ENCODE results near the gene CHPF2.

Gene CHPF2

DNA sequence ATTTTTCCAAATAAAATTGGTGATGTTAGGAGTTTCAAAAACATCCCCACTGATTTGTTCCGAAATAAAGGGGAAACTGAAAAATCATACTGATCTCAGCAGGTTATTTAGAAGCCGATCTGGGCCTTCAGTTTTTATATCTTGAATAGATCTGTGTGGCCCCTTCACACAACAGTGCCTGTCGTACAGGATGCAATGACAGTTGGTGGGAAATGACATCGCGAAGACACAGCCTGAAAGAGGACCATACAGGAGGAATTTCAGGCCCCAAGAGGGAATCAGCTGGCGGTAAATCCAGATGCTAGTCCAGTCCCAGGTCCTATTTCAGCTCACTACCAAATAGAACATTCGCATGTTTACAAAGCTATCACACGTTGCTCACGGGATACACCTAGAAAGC, 25.0 kb upstream of the CHPF2 start:
- DNase-seq: no peak

DNA sequence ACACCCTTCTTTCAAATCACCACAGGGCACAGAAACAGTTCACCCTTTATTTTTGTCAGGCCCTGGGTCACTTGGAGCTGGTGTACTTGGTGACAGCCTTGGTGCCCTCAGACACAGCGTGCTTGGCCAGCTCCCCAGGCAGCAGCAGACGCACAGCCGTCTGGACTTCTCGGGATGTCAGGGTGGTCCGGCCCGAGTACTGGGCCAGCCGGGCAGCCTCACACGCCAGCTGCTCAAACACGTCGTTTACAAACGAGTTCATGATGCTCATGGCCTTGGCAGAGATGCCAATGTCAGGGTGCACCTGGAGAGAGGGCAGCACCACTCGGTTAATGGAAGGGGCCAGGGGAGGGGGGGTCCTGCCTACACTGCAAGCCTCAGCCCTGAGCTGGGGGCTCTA, 24.5 kb upstream of the CHPF2 start:
- no peak for DNase-seq

DNA sequence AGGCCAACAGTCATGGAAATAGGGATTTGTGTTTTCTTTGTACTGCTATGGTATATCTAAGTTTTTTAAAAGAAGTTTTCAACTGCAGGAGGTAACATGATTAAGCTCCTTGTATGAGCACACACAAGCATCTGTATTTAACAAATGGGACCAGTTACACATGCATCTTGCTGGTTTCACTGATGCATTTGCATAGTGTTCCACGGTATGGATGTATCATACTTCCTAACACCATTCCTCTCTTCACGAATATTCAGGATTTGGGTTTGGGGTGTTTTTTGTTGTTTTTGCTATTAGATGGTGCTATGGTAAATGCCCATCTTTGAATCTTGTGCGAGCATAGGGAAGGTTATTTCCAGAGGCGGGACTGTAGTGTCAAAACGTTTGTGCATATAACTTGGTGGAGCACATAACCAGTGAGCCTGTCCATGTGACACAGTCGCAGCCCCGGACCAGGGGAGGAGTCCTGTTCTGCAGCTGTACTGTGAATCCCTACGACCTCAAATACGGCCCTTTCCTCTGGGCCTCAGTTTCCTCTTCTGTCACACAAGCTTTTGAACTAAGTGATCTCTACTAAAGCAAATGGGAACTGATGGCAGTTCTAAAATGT, 23.9 kb upstream of the CHPF2 start:
- no peak for DNase-seq

DNA sequence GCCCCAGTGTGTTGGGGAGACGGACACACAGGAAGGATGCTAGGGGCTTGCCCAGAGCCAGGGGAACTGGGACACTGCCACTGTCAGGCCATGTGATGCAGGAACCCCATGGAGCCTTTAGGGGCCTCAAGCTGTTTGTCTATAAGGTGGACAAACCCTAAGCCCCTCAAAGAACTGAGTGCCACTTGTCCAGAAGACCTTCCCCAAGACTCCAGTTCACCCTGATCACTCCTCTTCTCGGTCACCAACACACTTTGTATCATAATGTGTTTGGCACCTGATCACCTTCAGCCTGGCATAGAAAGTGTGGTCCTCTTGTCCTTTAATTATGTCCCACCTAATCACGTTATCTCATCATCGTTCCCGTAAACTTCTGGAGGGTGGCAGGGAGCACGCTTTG, 22.7 kb upstream of the CHPF2 start:
- no peak for DNase-seq

DNA sequence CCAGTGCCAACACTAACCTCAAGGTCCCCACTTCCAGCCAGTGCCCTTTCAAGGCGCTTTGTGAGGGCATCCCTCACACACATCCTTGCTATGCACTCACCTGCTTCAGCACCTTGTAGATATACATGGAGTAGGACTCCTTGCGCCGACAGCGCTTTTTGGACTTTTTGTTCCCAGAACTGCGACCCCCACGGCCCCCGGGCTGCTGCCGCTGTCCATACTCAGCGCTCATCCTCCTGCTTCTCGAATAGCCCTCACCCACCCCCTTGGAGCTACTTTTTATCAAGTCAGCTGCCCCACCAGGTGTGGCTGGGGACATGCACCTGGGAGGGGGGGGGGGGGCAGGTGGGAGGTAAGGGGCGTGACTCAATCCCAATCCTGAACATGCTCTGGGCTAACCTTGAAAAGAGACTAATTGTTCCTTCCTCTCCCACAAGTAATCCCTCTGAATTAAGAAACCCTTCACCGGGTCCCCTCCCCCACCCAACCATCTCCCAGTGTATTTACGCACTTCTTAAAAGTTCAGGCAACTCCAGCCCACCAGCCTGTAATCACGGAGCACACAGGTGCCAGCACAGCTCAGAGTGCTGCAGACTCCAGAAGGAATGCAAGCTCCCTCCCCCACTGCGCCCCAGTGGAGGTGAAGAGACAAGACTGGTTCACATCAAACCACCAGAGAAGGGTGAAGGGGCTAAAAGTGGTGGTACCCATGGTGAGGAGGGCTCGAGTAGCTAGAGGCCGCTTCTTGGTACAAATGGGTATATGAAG, 22.0 kb upstream of the CHPF2 start, which contains the start of gene H2BK1:
H2BK1 (minus strand) TSS at position 402 of the 768 bp plus-strand sequence; CDS start at position 232, 170 bp downstream.
- no peak for DNase-seq

DNA sequence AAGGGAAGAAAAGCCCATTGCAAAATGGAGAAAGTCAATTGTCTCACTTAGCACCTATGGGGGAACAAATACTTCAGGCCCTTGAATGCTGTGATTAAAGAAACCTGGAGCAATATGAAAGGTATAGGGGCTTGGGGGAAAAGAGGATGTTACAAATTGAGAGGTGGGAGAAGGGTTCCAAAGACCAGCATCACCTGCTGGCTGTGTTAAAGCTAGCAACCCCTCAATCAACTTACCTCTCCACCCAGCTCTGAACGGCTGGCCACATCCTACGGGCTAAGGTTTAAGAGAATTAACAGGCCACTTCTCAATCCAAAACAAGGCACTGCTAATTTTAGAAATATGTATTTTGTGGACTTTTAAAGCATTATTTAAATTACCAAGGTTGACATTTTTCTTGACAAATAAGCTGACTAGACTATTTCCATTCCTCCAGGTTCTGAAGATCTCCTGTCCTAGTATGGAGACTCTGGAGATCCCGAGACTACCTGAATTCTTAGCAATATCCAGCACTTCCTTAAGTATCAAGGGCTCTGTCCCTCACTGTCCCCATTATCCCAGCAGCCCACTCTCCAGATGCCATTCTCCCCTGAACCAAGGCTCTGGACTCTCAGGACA, 21.0 kb upstream of the CHPF2 start:
- DNase-seq: no peak

DNA sequence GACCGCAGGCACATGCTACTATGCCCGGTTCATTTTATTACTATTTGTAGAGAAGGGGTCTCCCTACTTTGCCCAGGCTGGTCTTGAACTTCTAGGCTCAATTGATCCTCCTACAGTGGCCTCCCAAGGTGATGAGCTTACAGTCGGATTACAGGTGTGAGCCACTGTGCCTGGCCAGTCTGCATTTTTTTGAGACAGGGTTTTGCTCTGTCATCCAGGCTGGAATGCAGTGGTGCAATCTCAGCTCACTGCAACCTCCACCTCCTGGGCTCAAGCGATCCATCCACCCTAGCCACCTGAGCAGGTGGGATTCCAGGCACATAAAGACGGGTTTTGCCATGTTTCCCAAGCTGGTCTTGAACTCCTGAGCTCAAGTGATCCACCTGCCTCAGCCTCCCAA, 19.7 kb upstream of the CHPF2 start:
- DNase-seq: no peak

DNA sequence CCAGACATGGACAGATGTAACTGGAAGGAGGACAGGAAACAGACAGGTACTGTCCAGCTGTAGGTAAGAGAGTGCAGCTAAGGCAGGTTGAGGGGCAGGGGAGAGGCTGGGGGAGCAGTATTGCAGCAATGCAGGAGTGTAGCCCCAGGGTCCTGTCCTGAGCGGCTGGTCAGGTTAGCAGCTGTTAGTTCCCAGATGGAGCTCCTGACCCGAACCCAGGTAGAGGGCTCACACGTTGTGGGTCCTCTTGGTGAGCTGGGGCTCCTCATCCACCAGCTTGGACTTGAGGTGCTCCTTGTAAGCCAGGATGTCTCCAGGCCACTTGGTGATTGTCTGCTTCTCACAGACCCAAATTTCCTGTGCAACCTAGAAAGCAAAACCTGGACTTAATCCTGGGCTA, 18.5 kb upstream of the CHPF2 start:
- no peak for DNase-seq

DNA sequence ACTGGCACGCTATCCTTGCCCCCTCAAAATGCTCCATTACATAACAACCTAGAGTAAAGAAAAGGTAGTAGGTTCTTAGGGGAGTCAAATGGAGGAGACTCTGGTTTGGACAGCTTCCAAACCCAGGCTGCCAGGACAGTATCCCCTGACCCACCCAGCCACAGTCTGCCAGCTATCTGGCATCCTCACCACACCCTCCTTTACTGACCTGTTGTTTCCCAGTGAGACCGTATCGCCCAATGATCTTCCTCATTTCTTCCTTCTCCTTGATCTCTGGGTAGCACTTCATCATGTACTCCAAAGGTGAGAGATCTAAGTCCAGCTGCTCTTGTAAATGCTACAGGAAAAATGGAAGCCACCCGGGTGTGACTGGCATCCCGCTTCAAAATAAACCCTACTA, 16.9 kb upstream of the CHPF2 start:
- no peak for DNase-seq

DNA sequence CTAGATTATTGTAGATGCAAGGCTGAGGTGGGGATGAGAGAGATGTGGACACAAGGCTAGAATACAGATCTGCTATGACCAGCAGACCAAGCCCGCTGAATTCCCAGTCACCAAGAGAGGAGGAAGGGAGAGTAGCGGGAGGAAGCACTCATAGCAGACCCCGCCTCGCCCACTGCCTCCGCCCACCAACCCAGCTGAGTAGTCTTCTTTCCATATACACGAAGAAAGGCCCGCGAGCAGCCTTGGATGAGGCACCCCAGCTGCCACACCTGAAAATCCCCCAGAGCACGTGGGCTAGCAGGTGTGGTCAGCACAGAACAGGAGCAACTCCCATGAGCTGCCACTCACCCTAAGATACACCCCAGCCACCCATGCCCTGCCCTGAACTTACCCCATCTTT, 14.1 kb upstream of the CHPF2 start:
- DNase-seq: no peak

DNA sequence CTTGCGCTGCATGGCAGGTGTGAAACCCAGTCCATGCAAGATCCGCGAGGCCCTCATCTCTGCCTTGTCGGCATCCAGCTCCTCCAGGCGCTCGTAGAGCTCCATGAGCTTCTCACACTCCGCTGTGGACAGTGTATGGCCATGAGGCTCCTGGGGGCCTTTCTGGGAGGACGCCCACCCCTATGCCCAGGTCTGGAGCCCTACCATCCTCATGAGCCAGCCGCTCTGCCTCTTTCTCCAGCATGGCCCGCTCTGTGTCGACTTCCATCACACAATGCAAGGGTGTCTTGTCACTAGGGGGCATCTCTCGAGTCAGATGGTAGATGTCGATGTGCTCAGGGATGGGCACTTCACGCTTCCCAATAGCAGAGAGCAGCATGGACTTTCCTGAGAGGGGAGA, 8.6 kb upstream of the CHPF2 start:
- DNase-seq: no peak

DNA sequence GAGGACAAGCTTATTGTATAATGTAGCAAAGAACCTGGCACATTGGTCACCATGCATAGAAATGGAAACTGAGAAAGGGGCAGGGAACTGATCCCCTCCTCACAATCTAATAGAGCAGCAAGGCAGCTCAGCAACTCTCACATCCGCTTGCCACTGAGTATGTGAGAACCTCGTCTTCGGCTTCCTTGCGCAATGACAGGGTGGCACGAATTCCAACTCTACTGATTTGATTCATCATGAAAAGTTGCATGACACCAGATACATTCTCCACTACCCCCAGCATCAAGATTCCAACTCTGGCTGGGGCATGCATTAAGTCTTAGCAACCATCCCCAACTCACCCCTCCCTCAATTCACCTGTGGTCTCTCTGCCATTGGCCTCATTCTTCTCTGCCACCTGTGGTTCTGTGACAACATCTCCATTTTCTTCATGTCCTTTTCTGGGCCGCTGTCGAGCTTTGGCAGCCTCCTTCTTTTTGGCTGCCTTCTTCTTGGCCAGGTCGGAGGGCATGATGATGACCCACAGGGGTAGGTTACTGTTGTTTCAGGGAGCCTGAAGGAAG, 6.3 kb upstream of the CHPF2 start:
- DNase-seq: no peak

DNA sequence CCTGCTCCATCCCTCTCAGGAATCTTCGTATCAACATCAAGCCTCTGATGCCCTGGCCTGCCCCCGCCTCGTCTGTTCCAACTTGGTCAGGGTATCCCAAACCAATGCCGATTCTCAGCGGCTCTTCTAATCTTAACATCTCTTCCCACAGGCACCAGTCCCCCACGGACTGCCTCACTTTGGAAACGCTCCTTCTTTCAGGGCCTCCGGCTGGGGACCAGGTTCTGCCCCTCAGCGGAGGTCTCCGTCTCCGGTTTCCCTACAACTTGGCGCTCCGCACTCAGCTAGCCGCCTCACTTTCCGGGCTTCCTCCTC, 5.8 kb upstream of the CHPF2 start:
- no peak for DNase-seq

DNA sequence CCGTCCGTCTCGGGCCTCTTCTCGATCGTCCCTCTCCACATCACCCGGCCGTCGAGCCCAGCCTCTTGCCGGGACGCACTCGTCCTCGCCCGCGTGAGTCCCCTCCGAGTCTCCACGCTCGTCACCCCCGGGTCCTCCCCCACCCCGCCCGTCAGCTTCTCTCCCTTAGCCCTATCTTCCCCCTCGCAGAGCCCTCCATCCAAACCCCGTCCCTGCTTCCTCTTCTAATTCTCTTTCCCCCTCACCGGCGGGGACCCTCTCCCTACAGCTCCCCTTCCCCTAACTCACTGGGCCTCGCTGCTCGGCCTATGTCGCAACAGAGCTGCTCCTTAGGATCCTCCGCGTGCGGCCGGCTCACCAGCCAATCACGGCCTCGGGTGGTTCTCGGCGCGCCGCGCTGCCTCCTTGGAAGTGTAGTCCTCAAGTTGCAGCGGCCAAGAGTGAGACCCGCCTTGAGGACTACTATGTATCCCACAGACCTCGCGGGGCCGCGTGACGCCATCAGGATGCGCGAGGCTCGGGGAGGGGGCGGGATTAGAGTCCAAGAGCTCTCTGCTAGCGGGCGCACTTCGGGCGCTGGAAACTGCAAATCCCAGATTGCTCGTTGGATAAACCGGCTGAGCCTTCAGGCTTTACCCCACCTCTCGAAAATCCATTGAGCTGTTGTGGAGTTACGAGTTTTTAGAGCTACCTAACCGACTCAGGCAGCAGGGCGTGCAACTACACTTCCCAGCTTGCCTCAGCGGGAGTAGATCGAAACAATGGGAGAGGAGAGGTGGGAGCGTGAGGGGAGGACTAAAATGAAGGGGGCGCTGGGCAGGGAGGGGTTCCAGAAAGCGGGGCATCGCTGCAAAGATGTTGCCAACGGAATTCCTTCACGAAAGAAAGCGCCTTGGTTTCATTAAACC, 5.2 kb upstream of the CHPF2 start, which contains the start of gene ABCF2:
ABCF2 (minus strand) TSS at position 331 of the 908 bp plus-strand sequence. CDS start 747 bp downstream, outside the sequence.
- DNase-seq: peak; percentile 95

DNA sequence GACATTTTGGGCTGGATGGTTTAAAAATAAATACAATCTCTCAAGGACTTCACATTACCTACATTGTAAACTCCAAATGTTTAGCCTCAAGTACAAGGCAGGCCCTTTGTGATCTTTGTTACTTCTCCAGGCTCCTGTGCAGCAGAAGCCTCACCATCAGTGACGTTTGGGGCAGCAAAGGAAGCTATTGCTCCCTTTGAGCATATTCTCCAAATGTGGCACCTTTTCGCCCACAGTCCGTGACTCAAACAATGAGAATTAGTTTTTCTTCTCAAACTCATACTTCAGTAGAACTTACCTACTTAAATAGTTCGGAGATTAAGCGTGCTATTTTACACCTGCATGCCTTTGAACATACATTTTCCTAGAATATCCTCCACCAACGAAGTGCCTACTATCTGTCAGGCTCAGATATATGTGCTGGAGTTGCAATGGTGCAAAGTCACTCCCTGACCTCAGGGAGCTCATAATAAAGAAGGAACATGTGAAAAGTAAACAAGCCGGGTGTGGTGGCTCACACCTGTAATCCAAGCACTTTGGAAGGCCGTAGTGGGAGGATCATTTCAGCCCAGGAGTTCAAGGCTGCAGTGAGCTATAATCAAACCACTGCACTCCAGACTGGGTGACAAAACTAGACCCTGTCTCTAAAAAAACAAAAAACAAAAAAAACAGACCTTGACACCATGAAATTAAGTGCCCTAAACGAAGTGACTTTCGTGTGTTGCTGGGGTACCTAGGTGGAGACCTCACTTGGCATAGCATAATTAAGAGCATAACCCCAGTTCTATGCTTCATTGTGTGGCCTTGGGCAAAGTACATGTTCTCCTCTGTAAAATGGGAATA, 4.0 kb upstream of the CHPF2 start:
- no peak for DNase-seq

DNA sequence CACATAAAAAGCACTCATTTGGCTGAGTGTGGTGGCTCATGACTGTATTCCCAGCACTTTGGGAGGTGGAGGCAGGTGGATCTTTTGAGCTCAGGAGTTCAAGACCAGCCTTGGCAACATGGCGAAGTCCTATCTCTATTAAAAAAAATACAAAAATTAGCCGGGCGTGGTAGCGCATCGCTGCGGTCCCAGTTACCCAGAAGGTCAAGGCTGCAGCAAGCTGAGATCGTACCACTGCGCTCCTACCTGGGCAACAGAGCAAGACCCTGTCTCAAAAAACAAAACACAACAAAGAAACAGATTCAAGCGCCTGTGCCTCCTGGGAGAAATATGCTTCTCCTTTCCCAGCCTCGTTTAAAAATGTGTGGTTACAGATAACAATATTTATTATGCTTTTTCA, 3.0 kb upstream of the CHPF2 start:
- no peak for DNase-seq

DNA sequence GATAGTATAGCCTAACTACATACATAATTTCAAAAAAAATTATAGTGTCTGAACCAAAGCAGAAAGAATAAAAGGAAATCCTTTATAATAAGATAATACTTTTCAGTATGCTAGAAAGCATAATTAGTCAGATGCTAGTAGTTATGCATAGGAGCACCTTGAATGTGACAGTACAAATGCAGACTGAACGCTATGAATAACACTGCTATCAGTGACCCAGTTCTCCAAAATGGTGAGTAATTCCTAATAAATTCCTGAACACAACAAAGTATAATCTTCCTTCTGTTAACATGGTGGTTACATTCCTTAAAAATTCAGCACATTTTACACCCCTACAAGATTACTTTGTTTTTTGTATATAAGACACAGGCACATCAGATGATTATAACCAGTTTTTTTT, 1.2 kb upstream of the CHPF2 start:
- no peak for DNase-seq

DNA sequence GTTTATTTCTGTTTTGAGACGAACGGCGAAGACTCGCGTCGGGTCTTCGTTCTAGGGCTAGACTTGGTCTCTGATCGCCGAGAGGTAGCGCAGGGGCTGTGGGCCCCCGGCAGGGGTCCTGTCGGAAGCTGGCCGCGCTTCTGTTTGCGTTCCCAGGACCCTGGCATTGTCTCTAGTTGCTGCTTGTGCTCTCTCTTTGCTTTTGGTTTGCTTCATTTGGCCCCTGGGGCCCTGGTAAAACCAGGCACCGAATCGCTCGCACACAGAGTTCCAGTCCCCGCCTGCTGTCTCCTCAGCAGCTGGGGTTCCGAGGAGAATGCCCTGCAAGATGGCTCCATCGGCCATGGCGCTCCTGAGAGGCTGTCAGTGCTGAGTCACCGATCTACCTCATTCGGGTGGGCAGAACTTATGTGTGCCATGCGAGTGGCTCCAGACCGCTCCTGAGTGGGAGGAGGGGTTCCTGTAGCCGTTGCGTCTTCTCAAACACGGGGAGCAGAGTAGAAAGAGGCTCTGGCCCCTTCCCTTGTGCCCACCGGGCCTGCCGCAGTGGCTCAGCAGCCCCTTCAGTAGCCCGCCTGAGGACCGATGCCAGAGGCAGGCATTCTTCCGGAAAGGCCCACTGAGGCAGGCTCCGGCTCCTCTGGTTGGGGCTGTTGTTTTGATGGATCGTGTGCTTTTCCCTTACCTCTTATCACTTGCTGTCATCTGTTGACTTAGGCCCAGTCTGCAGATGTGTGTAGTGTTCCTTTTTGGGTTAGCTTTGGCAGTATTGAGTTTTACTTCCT, 826 bp downstream of the CHPF2 start:
- DNase-seq: peak; percentile 66

DNA sequence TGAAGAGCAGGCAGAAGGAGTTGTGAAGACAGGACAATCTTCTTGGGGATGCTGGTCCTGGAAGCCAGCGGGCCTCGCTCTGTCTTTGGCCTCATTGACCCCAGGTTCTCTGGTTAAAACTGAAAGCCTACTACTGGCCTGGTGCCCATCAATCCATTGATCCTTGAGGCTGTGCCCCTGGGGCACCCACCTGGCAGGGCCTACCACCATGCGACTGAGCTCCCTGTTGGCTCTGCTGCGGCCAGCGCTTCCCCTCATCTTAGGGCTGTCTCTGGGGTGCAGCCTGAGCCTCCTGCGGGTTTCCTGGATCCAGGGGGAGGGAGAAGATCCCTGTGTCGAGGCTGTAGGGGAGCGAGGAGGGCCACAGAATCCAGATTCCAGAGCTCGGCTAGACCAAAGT, 1.5 kb downstream of the CHPF2 start:
- no peak for DNase-seq

DNA sequence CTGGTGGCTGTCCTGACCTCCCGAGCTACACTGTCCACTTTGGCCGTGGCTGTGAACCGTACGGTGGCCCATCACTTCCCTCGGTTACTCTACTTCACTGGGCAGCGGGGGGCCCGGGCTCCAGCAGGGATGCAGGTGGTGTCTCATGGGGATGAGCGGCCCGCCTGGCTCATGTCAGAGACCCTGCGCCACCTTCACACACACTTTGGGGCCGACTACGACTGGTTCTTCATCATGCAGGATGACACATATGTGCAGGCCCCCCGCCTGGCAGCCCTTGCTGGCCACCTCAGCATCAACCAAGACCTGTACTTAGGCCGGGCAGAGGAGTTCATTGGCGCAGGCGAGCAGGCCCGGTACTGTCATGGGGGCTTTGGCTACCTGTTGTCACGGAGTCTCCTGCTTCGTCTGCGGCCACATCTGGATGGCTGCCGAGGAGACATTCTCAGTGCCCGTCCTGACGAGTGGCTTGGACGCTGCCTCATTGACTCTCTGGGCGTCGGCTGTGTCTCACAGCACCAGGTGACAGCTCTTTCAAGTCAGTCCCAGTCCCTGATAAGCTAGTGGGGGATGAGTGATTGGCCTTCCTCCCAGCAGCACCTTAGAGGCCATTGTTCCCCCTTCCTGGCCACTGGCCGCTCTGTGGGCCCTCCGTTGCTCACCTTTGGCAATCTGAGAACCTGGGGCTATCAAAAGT, 3.0 kb downstream of the CHPF2 start:
- no peak for DNase-seq

DNA sequence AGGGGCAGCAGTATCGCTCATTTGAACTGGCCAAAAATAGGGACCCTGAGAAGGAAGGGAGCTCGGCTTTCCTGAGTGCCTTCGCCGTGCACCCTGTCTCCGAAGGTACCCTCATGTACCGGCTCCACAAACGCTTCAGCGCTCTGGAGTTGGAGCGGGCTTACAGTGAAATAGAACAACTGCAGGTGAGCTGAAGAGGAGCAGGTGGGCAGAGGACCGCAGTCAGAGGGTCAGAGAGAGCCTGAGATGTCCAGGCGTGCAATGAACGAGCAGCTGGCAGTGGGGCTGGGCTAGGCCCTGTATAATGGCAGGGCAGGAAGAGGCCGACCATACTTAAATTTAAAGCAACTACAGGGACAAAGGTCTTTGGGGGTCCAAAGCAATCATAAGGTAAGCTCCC, 4.1 kb downstream of the CHPF2 start:
- no peak for DNase-seq
